ENCODE results near the gene HPCAL1.

DNA sequence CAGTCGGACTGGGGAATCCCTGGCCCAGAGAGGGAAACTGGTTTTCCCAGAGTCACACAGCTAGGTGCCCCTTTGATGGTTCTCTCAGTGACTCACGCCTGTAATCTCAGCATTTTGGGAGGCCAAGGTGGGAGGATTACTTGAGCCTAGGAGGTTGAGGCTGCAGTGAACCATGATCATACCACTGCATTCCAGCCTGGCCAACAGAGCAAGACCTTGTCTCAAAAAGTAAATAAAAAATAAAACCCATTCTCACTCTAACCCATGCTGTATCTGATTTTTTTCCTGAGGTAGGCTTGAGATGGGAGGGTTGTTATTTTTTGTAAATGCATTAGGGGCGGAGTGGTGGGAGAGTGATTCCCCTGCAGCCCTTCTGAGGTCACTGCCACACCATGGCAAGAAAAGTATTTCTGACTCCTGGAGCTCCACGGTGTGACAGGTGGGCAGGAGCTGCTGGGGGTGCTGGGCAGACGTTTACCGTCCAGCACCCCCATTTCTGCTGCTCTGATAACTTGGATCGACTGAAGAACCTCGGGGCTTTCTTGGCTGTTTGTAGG, 60.3 kb downstream of the HPCAL1 start:
- TF ChIP-seq, protein P1, sequence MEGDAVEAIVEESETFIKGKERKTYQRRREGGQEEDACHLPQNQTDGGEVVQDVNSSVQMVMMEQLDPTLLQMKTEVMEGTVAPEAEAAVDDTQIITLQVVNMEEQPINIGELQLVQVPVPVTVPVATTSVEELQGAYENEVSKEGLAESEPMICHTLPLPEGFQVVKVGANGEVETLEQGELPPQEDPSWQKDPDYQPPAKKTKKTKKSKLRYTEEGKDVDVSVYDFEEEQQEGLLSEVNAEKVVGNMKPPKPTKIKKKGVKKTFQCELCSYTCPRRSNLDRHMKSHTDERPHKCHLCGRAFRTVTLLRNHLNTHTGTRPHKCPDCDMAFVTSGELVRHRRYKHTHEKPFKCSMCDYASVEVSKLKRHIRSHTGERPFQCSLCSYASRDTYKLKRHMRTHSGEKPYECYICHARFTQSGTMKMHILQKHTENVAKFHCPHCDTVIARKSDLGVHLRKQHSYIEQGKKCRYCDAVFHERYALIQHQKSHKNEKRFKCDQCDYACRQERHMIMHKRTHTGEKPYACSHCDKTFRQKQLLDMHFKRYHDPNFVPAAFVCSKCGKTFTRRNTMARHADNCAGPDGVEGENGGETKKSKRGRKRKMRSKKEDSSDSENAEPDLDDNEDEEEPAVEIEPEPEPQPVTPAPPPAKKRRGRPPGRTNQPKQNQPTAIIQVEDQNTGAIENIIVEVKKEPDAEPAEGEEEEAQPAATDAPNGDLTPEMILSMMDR (IDR thresholded peaks at IDR 0.05), result no peak
- no peak for TF ChIP-seq POLR2A (IDR thresholded peaks at IDR 0.05)

Measured in lower leg skin (tissue), 3 donors.